Measurements from ENCODE around the gene FBXO40. TPM values are rescaled to one million over a fixed set of nuclear protein-coding genes. Genes with fewer than 3 reads are reported as not detected.

The FBXO40 gene
- total RNA-seq, 2 donors from 2014 or later = not detected

DNA sequence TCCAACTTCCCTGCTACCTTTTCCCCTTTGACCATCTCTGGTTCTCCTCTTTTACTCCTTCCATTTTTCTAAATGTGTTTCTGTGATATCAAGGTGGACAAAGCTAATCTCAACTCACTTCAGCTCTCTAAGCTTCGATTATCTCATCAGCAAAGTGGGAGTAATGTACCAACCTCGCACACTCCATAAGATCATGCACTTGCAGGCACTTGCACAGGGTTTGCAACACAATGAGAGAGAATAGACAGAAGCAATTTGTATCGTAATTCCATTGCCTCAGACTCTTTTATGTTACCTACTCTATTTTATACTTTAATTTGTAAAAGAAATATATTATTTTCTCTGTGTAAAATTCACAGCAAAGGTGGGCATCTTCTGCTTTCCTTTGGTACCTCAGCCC is 40.4 kb upstream of the FBXO40 start:
- no peak for TF ChIP-seq CTCF (IDR thresholded peaks at IDR 0.05)
- Histone ChIP-seq H3K4me1 (no peaks in the 10 kb centered on the region), H3K4me3 (no peak overlapping the region), H3K36me3 (no peaks in the 10 kb centered on the region), H3K9me3 (no peaks in the 10 kb centered on the region), H3K27me3 (no peaks in the 10 kb centered on the region), H3K9ac (ENCODE audit: low read depth in 2 of 2, low read length in 2 of 2) (no peak overlapping the region), H3K27ac (no peak overlapping the region)
- intact Hi-C loops (cut with DNase I) = no loop called here
- no peak for DNase-seq

DNA sequence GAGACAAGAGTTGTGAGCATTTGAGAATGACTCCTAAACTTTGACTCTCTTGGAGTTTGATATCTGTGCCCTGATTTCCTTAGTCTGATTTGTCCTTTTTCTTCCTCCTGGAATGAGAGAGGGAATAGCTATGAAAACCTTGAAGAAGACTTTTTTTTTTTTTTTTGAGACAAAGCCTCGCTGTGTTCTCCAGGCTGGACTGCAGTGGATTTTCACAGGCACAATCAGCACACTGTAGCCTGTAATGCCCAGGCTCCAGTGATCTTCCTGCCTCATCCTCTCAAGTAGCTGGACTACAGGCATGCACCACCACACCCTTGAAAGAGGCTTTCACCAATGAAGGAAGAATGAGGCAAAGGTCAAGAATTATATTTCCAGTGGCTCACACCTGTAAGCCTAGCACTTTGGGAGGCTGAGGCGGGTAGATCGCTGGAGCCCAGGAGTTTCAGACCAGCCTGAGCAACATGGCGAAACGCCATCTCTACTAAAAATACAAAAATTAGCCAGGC is 35.7 kb upstream of the FBXO40 start:
- no peak for DNase-seq
- Histone ChIP-seq H3K9me3 (no peaks in the 10 kb centered on the region), H3K9ac (ENCODE audit: low read depth in 2 of 2, low read length in 2 of 2) (no peak overlapping the region), H3K4me3 (no peak overlapping the region), H3K27ac (no peak overlapping the region), H3K4me1 (no peaks in the 10 kb centered on the region), H3K36me3 (no peaks in the 10 kb centered on the region), H3K27me3 (no peaks in the 10 kb centered on the region)
- no peak for TF ChIP-seq CTCF (IDR thresholded peaks at IDR 0.05)
- intact Hi-C loops (cut with DNase I) = no loop called here

- no peak for TF ChIP-seq CTCF (IDR thresholded peaks at IDR 0.05)
- no peaks in the 10 kb centered on the region for H3K4me1 ChIP-seq
- no peak for DNase-seq
- H3K27me3 ChIP-seq = no peaks in the 10 kb centered on the region
- intact Hi-C loops (cut with DNase I) = no loop called here
- no peak overlapping the region for H3K9ac ChIP-seq (ENCODE audit: low read depth in 2 of 2, low read length in 2 of 2)
- no peaks in the 10 kb centered on the region for H3K36me3 ChIP-seq
- no peak overlapping the region for H3K4me3 ChIP-seq
- H3K9me3 ChIP-seq = no peaks in the 10 kb centered on the region
- H3K27ac ChIP-seq = no peak overlapping the region
These were observed 31.0 kb upstream of the FBXO40 start for GRCh38 chr3:121562148-121562547.

GRCh38 chr3:121566773-121567172 is 26.4 kb upstream of the FBXO40 start:
- no peak for TF ChIP-seq CTCF (IDR thresholded peaks at IDR 0.05)
- Histone ChIP-seq H3K27ac (no peak overlapping the region), H3K4me1 (no peaks in the 10 kb centered on the region), H3K4me3 (no peak overlapping the region), H3K9ac (ENCODE audit: low read depth in 2 of 2, low read length in 2 of 2) (no peak overlapping the region), H3K36me3 (no peaks in the 10 kb centered on the region), H3K9me3 (no peaks in the 10 kb centered on the region), H3K27me3 (no peaks in the 10 kb centered on the region)
- DNase-seq = no peak
- intact Hi-C loops (cut with DNase I) = no loop called here

GRCh38 chr3:121567649-121568048 is 25.5 kb upstream of the FBXO40 start, which contains the start of gene ARGFX:
TSS of gene ARGFX (plus strand) at chr3:121567949. CDS start at chr3:121570714, 2,765 bp downstream.
- no peaks in the 10 kb centered on the region for H3K4me1 ChIP-seq
- intact Hi-C loops (cut with DNase I) = no loop called here
- no peak within 1 kb of the TSS for H3K9ac ChIP-seq (ENCODE audit: low read depth in 2 of 2, low read length in 2 of 2)
- DNase-seq = no peak
- no peak within 1 kb of the TSS for H3K27ac ChIP-seq
- no peaks in the 10 kb centered on the region for H3K36me3 ChIP-seq
- TF ChIP-seq CTCF (IDR thresholded peaks at IDR 0.05) = no peak
- H3K9me3 ChIP-seq = no peaks in the 10 kb centered on the region
- no peak within 1 kb of the TSS for H3K4me3 ChIP-seq
- no peaks in the 10 kb centered on the region for H3K27me3 ChIP-seq

All from colonic mucosa (tissue), 4 donors.